HL-60 (cell line): ENCODE data around the gene S100A16.

ENCODE experiments used
- DNase-seq, 2 experiments: peaks; one replicate each; pipeline ENCODE4 v3.0.0-alpha.2; 2010 to 2020; ENCODE audit warnings: low read depth in 1 of 2, low spot score in 1 of 2
- H3K27ac ChIP-seq: fragments of 250-450 bp; sonication (Bioruptor Pico); replicated peaks from 2 replicates; pipeline ENCODE4 v1.5.1; 2020; ENCODE audit warnings: mild to moderate bottlenecking, moderate library complexity
- H3K27me3 ChIP-seq: fragments of 250-450 bp; sonication (Bioruptor Pico); 2 replicates; pipeline ENCODE4 v1.5.1; 2021; ENCODE audit warnings: mild to moderate bottlenecking, moderate library complexity; ENCODE audit not compliant: insufficient read depth, poor library complexity, severe bottlenecking
- H3K4me3 ChIP-seq: replicated peaks from 2 replicates; pipeline ENCODE4 v1.5.1; 2011; ENCODE audit warnings: mild to moderate bottlenecking, control low read depth, low read length; ENCODE audit not compliant: insufficient read depth
- CTCF ChIP-seq: IDR thresholded peaks from one replicate; pipeline ENCODE4 v1.5.1; 2011; ENCODE audit warnings: low read length, control low read depth, inconsistent platforms; ENCODE audit not compliant: insufficient read depth
- GABPA ChIP-seq: IDR thresholded peaks from 2 replicates; pipeline ENCODE4 v1.6.1; 2012; ENCODE audit warnings: low read depth
- POLR2AphosphoS5 ChIP-seq: IDR thresholded peaks from 2 replicates; pipeline ENCODE4 v1.6.1; 2012; ENCODE audit warnings: low read depth
- REST ChIP-seq: IDR thresholded peaks from 2 replicates; pipeline ENCODE4 v1.6.1; 2012; ENCODE audit warnings: low read depth; ENCODE audit not compliant: insufficient replicate concordance
- SPI1 ChIP-seq: IDR thresholded peaks from 2 replicates; pipeline ENCODE4 v1.6.1; 2012; ENCODE audit warnings: low read depth, mild to moderate bottlenecking, borderline replicate concordance

S100A16 gene

GRCh38 chr1:153649137-153649862, 36.4 kb upstream of the S100A16 start:
- no peak for DNase-seq
- TF ChIP-seq POLR2AphosphoS5 (no peak), REST (no peak)
- Histone ChIP-seq H3K27me3 (no peaks in the 10 kb centered on the region), H3K4me3 (no peak overlapping the region), H3K27ac (no peak overlapping the region)

- TF ChIP-seq GABPA: no peak
- no peak; the same call in none of the 2 replicates for TF ChIP-seq POLR2AphosphoS5
- no peak for TF ChIP-seq SPI1
- TF ChIP-seq CTCF: no peak
- TF ChIP-seq REST: no peak
- no peaks in the 10 kb centered on the region for H3K27me3 ChIP-seq
- DNase-seq: no peak
- H3K4me3 ChIP-seq: no peak overlapping the region
- H3K27ac ChIP-seq: no peak overlapping the region
These were observed 35.2 kb upstream of the S100A16 start for GRCh38 chr1:153648000-153648643.

- H3K4me3 ChIP-seq: no peak overlapping the region
- DNase-seq: no peak
- TF ChIP-seq SPI1 (no peak), POLR2AphosphoS5 (peak; percentile 19; the same call in 1 of the 2 replicates)
- H3K27me3 ChIP-seq: no peaks in the 10 kb centered on the region
- peak overlapping the region; percentile 31; the same call in 1 of the 2 replicates for H3K27ac ChIP-seq
These were observed 34.4 kb upstream of the S100A16 start for GRCh38 chr1:153647346-153647714.

GRCh38 chr1:153646672-153647345, 33.9 kb upstream of the S100A16 start:
- peak; percentile 55 for TF ChIP-seq POLR2AphosphoS5
- TF ChIP-seq REST: no peak
- TF ChIP-seq SPI1: peak; percentile 61; the same call in 1 of the 2 replicates
- Histone ChIP-seq H3K4me3 (no peak overlapping the region), H3K27me3 (no peaks in the 10 kb centered on the region), H3K27ac (peak overlapping the region; percentile 31)
- DNase-seq: peak in 1 of 2 experiments; percentile 79
